Right renal cortex interstitium (tissue), 3 donors: Measurements from ENCODE around the gene CELA3B. TPM values are rescaled to one million over a fixed set of nuclear protein-coding genes. Genes with fewer than 3 reads are reported as not detected.
"Not testable (repeated sequence)": the region's sequence is repeated elsewhere in the genome, so short reads cannot be mapped to it uniquely, and the experiment has no call there.

Experiments used
- DNase-seq, 3 donors: peaks; one replicate each; pipeline ENCODE4 v3.0.0-alpha.2; 2013; ENCODE audit warnings: low read depth in 3 of 3, low spot score in 2 of 3
- polyA plus RNA-seq, 3 donors: library from polyadenylated mRNA; unstranded; fragments of 120-200 nt; gene quantifications; one replicate each; pipeline ENCODE4 v1.2.1, GENCODE V29; 2013; ENCODE audit not compliant: insufficient read length in 3 of 3

The CELA3B gene
- not detected for polyA plus RNA-seq

GRCh38 chr1:21976703-21977239, at the start of gene CELA3B:
Gene CELA3B, plus strand, starts transcription at chr1:21977022. Its CDS starts 18 bp downstream, at chr1:21977040.
- DNase-seq: not testable (repeated sequence)

GRCh38 chr1:21927533-21928237, 49.1 kb upstream of the CELA3B start:
- no peak for DNase-seq

GRCh38 chr1:21930080-21930571, 46.7 kb upstream of the CELA3B start:
- DNase-seq: no peak

GRCh38 chr1:21930629-21931170, 46.1 kb upstream of the CELA3B start:
- no peak for DNase-seq

- DNase-seq: no peak
Measured at GRCh38 chr1:21931171-21932093, 45.4 kb upstream of the CELA3B start.

GRCh38 chr1:21932127-21932526, 44.7 kb upstream of the CELA3B start:
- DNase-seq: no peak

- no peak for DNase-seq
Measured at GRCh38 chr1:21933397-21934248, 43.2 kb upstream of the CELA3B start.

GRCh38 chr1:21935393-21935804, 41.4 kb upstream of the CELA3B start:
- no peak for DNase-seq

- DNase-seq: no peak
Measured at GRCh38 chr1:21935891-21936365, 40.9 kb upstream of the CELA3B start.

GRCh38 chr1:21936366-21937031, 40.3 kb upstream of the CELA3B start:
- DNase-seq: no peak

GRCh38 chr1:21937034-21937371, 39.8 kb upstream of the CELA3B start, which contains the start of gene HSPG2:
Gene HSPG2, minus strand, starts transcription at chr1:21937310. Its CDS starts 93 bp downstream, at chr1:21937217.
- DNase-seq: no peak

- peak in 2 of 3 donors; percentile 63 to 64 for DNase-seq
Measured at GRCh38 chr1:21937372-21938121, 39.3 kb upstream of the CELA3B start.

- no peak for DNase-seq
Measured at GRCh38 chr1:21938732-21939538, 37.9 kb upstream of the CELA3B start.

GRCh38 chr1:21939650-21940374, 37.0 kb upstream of the CELA3B start:
- DNase-seq: peak in 2 of 3 donors; percentile 66 to 67

- DNase-seq: no peak
Measured at GRCh38 chr1:21940492-21940891, 36.3 kb upstream of the CELA3B start.

GRCh38 chr1:21941370-21941769, 35.5 kb upstream of the CELA3B start:
- DNase-seq: no peak

GRCh38 chr1:21942464-21942863, 34.4 kb upstream of the CELA3B start:
- DNase-seq: no peak
